K562 (cell line): ENCODE data around the gene MKNK2. TPM values are rescaled to one million over a fixed set of nuclear protein-coding genes. Genes with fewer than 3 reads are reported as not detected.

ENCODE experiments used
- CCAR2 ChIP-seq: fragments of 200-400 bp; formaldehyde crosslinking; IDR thresholded peaks from 2 replicates; pipeline ENCODE4 v1.6.1; 2017; ENCODE audit warnings: mild to moderate bottlenecking, low read depth, low read length
- E2F3 ChIP-seq: fragments of 250-450 bp; sonication (Bioruptor Pico); IDR thresholded peaks from 2 replicates; pipeline ENCODE4 v1.4.0; 2020; ENCODE audit warnings: mild to moderate bottlenecking
- JUN ChIP-seq, 2 experiments: sonication (generic) in 1 of 2; formaldehyde crosslinking in 1 of 2; IDR thresholded peaks; 2 replicates each; pipeline versions ENCODE4 v1.6.1 to v1.8.0; 2012 to 2022; ENCODE audit warnings: borderline replicate concordance in 2 of 2, mild to moderate bottlenecking in 2 of 2, improper control_type of control experiment in 1 of 2, low read depth in 1 of 2, low read length in 1 of 2, missing genetic modification reagents in 1 of 2
- KAT8 ChIP-seq: fragments of 450-650 bp; IDR thresholded peaks from 2 replicates; pipeline ENCODE4 v1.6.1; 2016; ENCODE audit warnings: low read depth, mild to moderate bottlenecking
- MED1 ChIP-seq: sonication (generic); formaldehyde crosslinking; IDR thresholded peaks from 2 replicates; pipeline ENCODE4 v1.8.1; 2023; ENCODE audit warnings: missing genetic modification reagents, borderline replicate concordance
- PRMT5 ChIP-seq: sonication (generic); formaldehyde crosslinking; IDR thresholded peaks from 2 replicates; pipeline ENCODE4 v1.5.0; 2020; ENCODE audit warnings: missing genetic modification reagents
- RNF2 ChIP-seq: sonication (generic); IDR thresholded peaks from 2 replicates; pipeline ENCODE4 v1.6.1; 2016
- TCF7 ChIP-seq: sonication (generic); IDR thresholded peaks from 2 replicates; pipeline ENCODE4 v1.6.1; 2016; ENCODE audit warnings: antibody characterized with exemption, borderline replicate concordance
- ZNF232 ChIP-seq: sonication (generic); formaldehyde crosslinking; IDR thresholded peaks from 2 replicates; pipeline ENCODE4 v1.8.0; 2022; ENCODE audit warnings: mild to moderate bottlenecking, missing genetic modification reagents
- polyA plus RNA-seq, 8 experiments: library from polyadenylated mRNA; depleted of rRNA in 4 of 8; stranded (reverse) in 5 of 8; unstranded in 3 of 8; fragments of >200 nt; fragmentation: Nextera tagmentation in 2 of 8; fragmentation: Illumina TruSeq in 1 of 8; extraction: Ambion mirVana in 2 of 8; extraction: Trizol in 1 of 8; gene quantifications; 2 replicates each; pipeline versions ENCODE4 v1.2.1 to v1.2.3, GENCODE V29; 2011 to 2014; ENCODE audit warnings: inconsistent platforms in 1 of 8, missing spikeins in 1 of 8
- total RNA-seq, 7 experiments: library from RNA; depleted of rRNA in 6 of 7; stranded (reverse); fragments of >200 nt in 6 of 7; fragmentation: Illumina TruSeq in 2 of 7; extraction: Trizol in 2 of 7; gene quantifications; 2 replicates each; pipeline versions ENCODE4 v1.2.1 to v1.2.3, GENCODE V29; 2011 to 2021; ENCODE audit warnings: low replicate concordance in 1 of 7
- TF ChIP-seq, protein P1 (sequence below): fragments of 250-450 bp; sonication (Bioruptor Pico); IDR thresholded peaks from 2 replicates; pipeline ENCODE4 v1.4.0; 2020
- TF ChIP-seq, protein P2 (sequence below): sonication (generic); formaldehyde crosslinking; IDR thresholded peaks from 2 replicates; pipeline ENCODE4 v1.8.0; 2022; ENCODE audit warnings: missing genetic modification reagents, mild to moderate bottlenecking, moderate library complexity, borderline replicate concordance
- TF ChIP-seq, protein P3 (sequence below): fragments of 250-450 bp; sonication (Bioruptor Pico); IDR thresholded peaks from 2 replicates; pipeline ENCODE4 v1.8.0; 2022; ENCODE audit warnings: moderate library complexity, mild to moderate bottlenecking, inconsistent platforms
- TF ChIP-seq, protein P4 (sequence below): IDR thresholded peaks from 2 replicates; pipeline ENCODE4 v1.6.1; 2016; ENCODE audit warnings: missing genetic modification characterization, missing compliant biosample characterization
- TF ChIP-seq, protein P5 (sequence below): fragments of 250-450 bp; sonication (Bioruptor Pico); IDR thresholded peaks from 2 replicates; pipeline ENCODE4 v1.5.0; 2020; ENCODE audit warnings: mild to moderate bottlenecking, borderline replicate concordance

MKNK2 gene
- total and polyA plus RNA-seq, 9 of the 15 experiments (the other 6 are each of a cell fraction or from before 2014, with no cell fraction given), result 5.1 to 191 (median 51.9) TPM

DNA sequence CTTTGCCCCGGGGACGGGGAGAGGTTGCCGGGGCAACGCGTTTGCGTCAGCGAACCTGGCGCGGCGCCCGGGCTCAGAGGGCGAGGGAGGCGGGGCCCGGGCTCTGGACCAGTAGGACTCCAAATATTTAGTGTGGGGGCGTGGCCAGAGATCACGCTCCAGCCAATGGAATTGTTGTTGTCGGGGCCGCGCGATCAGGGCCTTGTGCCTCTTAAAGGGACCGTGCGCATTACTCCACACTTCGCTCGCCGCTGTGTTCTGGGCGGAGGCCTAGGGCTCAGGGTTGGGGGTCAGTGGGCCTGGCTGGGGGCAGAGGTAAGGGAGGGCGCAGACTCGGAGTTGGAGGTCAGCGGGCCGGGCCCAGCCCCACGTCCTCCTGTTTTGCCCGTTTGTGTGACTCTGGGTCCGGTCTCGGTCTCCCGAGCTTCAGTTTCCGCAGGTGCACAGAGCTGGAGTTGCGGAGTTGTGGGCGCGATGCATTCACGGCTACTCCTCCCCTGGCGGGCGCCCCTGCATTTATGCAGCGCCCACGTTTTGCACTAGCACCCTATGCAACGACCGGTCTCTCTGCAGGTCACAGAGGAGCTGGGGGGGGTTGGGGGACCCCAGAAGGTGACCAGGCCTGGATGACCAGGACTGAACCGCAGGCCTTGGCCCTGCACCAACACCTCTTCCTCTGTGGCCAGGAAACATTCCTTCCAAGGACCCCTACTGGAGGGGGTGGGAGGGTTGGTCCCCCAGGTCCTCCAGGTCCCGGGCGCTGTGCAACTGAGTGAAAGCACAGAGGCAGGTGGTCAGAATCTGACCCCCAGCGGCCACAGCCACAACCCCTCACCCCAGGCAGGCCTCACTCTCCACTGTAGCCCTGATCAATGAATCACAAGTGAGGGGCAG lies 10.7 kb upstream of the MKNK2 start (continued):
- TF ChIP-seq, protein P1, sequence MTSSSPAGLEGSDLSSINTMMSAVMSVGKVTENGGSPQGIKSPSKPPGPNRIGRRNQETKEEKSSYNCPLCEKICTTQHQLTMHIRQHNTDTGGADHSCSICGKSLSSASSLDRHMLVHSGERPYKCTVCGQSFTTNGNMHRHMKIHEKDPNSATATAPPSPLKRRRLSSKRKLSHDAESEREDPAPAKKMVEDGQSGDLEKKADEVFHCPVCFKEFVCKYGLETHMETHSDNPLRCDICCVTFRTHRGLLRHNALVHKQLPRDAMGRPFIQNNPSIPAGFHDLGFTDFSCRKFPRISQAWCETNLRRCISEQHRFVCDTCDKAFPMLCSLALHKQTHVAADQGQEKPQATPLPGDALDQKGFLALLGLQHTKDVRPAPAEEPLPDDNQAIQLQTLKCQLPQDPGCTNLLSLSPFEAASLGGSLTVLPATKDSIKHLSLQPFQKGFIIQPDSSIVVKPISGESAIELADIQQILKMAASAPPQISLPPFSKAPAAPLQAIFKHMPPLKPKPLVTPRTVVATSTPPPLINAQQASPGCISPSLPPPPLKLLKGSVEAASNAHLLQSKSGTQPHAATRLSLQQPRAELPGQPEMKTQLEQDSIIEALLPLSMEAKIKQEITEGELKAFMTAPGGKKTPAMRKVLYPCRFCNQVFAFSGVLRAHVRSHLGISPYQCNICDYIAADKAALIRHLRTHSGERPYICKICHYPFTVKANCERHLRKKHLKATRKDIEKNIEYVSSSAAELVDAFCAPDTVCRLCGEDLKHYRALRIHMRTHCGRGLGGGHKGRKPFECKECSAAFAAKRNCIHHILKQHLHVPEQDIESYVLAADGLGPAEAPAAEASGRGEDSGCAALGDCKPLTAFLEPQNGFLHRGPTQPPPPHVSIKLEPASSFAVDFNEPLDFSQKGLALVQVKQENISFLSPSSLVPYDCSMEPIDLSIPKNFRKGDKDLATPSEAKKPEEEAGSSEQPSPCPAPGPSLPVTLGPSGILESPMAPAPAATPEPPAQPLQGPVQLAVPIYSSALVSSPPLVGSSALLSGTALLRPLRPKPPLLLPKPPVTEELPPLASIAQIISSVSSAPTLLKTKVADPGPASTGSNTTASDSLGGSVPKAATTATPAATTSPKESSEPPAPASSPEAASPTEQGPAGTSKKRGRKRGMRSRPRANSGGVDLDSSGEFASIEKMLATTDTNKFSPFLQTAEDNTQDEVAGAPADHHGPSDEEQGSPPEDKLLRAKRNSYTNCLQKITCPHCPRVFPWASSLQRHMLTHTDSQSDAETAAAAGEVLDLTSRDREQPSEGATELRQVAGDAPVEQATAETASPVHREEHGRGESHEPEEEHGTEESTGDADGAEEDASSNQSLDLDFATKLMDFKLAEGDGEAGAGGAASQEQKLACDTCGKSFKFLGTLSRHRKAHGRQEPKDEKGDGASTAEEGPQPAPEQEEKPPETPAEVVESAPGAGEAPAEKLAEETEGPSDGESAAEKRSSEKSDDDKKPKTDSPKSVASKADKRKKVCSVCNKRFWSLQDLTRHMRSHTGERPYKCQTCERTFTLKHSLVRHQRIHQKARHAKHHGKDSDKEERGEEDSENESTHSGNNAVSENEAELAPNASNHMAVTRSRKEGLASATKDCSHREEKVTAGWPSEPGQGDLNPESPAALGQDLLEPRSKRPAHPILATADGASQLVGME (CRISPR knock-in tag), result no peak
- TF ChIP-seq JUN (IDR thresholded peaks at IDR 0.05; ENCODE audit: borderline replicate concordance, low read depth, low read length) (no peak), JUN (CRISPR knock-in tag; IDR thresholded peaks at IDR 0.05; ENCODE audit: borderline replicate concordance) (no peak; the same call in 1 of the 2 replicates), TCF7 (no peak), RNF2 (no peak), MED1 (CRISPR knock-in tag) (0 out of 2 replicates have a peak, but pooled peaks have one; percentile 57), CCAR2 (no peak), E2F3 (no peak), PRMT5 (CRISPR knock-in tag) (no peak), KAT8 (no peak), ZNF232 (no peak)
- TF ChIP-seq, protein P2, sequence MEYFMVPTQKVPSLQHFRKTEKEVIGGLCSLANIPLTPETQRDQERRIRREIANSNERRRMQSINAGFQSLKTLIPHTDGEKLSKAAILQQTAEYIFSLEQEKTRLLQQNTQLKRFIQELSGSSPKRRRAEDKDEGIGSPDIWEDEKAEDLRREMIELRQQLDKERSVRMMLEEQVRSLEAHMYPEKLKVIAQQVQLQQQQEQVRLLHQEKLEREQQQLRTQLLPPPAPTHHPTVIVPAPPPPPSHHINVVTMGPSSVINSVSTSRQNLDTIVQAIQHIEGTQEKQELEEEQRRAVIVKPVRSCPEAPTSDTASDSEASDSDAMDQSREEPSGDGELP (CRISPR knock-in tag), result peak; percentile 9; the same call in 1 of the 2 replicates
- TF ChIP-seq, protein P3, sequence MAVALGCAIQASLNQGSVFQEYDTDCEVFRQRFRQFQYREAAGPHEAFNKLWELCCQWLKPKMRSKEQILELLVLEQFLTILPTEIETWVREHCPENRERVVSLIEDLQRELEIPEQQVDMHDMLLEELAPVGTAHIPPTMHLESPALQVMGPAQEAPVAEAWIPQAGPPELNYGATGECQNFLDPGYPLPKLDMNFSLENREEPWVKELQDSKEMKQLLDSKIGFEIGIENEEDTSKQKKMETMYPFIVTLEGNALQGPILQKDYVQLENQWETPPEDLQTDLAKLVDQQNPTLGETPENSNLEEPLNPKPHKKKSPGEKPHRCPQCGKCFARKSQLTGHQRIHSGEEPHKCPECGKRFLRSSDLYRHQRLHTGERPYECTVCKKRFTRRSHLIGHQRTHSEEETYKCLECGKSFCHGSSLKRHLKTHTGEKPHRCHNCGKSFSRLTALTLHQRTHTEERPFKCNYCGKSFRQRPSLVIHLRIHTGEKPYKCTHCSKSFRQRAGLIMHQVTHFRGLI (CRISPR knock-in tag), result no peak
- TF ChIP-seq, protein P4, sequence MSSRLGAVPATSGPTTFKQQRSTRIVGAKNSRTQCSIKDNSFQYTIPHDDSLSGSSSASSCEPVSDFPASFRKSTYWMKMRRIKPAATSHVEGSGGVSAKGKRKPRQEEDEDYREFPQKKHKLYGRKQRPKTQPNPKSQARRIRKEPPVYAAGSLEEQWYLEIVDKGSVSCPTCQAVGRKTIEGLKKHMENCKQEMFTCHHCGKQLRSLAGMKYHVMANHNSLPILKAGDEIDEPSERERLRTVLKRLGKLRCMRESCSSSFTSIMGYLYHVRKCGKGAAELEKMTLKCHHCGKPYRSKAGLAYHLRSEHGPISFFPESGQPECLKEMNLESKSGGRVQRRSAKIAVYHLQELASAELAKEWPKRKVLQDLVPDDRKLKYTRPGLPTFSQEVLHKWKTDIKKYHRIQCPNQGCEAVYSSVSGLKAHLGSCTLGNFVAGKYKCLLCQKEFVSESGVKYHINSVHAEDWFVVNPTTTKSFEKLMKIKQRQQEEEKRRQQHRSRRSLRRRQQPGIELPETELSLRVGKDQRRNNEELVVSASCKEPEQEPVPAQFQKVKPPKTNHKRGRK, result no peak
- TF ChIP-seq, protein P5, sequence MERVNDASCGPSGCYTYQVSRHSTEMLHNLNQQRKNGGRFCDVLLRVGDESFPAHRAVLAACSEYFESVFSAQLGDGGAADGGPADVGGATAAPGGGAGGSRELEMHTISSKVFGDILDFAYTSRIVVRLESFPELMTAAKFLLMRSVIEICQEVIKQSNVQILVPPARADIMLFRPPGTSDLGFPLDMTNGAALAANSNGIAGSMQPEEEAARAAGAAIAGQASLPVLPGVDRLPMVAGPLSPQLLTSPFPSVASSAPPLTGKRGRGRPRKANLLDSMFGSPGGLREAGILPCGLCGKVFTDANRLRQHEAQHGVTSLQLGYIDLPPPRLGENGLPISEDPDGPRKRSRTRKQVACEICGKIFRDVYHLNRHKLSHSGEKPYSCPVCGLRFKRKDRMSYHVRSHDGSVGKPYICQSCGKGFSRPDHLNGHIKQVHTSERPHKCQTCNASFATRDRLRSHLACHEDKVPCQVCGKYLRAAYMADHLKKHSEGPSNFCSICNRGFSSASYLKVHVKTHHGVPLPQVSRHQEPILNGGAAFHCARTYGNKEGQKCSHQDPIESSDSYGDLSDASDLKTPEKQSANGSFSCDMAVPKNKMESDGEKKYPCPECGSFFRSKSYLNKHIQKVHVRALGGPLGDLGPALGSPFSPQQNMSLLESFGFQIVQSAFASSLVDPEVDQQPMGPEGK, result no peak
